IPS-18c (cell line): ENCODE measurements around the gene LPAR1.

Experiments
- H3K4me3 ChIP-seq: 2 replicates; pipeline ENCODE4 v1.7.0; 2013; ENCODE audit warnings: low read depth, mild to moderate bottlenecking, low read length, moderate library complexity; ENCODE audit not compliant: insufficient read depth
- H3K9me3 ChIP-seq: one replicate; pipeline ENCODE4 v1.6.1; 2013; ENCODE audit warnings: mild to moderate bottlenecking, low read length, moderate library complexity; ENCODE audit not compliant: control insufficient read depth, insufficient read depth

Gene LPAR1

DNA sequence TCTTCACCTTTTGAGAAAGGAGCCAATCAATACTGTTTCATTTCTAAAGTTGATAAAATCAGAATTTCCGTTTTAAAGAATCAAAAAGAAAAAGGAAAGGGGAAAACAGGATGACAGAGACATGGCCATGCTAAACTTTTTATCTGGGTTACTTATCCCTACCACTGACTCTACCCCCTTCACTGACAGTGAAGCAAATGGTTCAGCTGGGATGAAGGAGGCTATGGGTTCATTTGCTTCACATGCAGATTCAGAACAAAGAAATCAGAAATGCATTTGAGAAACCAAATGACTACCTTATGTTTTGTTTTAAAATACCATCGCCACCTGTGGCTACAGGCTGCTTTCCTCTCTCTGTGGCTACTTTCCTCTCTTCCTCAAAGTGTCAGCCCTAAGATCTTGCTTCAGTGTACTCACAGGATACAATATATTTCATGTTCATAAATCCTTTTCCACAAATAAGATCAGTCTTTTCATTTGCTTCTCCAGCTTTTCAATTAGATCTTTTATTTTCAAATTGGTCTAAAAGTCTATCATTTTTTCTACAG is 53.3 kb downstream of the LPAR1 start:
- Histone ChIP-seq H3K4me3 (no peak overlapping the region), H3K9me3 (no peaks in the 10 kb centered on the region)

DNA sequence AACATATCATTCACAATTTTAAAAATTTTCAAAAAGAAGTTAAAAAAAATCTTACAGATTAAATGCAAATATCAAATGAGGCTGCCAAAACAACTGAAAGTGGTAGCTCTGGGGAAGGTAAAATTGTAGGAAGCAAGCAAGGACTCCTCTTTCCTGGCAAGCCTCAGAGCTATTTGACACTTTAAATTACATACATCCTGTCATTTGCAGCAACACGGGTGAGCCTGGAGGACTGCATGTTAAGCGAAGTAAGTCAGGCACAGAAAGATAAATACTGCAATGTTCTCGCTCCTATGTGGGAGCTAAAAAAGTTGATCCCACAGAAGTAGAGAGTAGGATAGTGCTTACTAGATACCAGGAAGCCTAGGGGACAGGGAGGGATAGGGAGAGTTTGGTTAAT is 58.0 kb downstream of the LPAR1 start:
- no peak overlapping the region for H3K4me3 ChIP-seq
- no peaks in the 10 kb centered on the region for H3K9me3 ChIP-seq

DNA sequence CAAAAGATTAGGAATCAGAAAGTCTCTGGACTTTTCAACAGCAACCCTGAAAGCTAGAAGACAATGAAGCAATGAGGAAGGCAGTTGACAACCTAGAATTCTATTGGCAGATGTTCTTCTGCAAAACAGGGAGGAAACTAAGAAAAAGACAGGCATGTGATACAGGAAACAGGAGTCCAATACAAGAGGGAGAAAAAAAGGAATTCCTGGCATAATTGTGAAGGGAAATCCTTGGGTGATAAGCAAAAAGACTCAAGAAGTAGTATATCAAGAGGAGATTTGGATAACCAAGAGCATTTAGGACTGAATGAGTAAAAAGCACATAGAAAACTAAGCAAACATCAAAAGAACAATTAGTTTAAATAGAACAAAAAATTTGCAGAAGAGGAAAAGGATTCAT is 58.6 kb downstream of the LPAR1 start:
- no peak overlapping the region for H3K4me3 ChIP-seq
- no peaks in the 10 kb centered on the region for H3K9me3 ChIP-seq

DNA sequence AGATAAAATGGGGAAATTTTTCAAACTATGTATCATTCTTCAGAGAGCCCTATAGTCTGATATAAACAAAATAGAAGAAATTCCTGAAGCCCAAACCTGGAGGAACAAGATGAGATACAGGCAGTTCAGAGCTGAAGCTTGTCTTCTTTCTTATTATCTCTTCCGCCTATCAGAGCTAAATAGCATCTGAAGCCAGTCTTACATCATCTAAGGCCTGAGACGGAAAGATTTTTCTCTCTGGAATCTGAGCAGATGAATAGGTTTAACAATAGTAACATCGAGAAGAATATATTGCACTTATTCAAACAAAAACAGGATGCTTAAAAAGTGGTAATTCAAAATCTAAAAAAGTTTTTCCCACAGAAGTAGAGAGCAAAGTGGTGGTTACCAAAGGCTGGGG is 59.8 kb downstream of the LPAR1 start:
- Histone ChIP-seq H3K9me3 (no peaks in the 10 kb centered on the region), H3K4me3 (no peak overlapping the region)

DNA sequence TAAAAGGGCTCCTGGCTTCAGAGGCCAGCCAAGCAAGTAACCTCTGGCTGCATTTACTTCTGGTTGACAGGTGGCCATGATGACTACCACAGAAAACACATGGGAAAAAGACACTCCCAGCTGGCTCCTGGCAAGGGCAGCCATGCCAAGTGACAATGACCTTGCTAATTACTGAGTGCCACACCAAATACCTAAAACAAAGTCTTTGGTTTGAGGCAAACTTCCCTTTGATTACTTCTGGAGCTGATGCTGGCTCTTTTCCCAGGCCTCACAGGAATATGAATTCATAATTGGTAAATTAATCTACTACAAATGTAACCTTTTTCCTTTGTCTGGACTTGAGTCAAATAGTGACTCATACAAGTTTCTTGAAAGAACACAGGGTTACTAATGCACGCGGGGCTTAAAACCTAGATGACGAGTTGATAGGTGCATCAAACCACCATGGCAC is 61.0 kb downstream of the LPAR1 start:
- H3K9me3 ChIP-seq, result no peaks in the 10 kb centered on the region
- no peak overlapping the region for H3K4me3 ChIP-seq

DNA sequence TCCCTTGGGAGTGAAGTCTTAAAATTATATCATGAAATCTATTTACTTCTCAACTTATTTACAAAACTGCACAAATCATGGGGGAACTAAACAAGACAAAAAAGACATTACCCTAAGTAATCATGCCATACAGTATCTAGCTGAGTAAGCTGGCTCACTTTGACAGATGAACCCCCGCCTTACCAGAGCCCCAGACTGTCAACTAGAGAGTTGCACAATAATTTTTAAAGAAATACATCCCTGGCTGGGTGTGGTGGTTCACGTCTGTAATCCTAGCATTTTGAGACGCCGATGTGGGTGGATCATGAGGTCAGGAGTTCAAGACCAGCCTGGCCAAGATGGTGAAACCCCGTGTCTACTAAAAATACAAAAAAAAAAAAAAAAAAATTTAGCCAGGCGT is 62.3 kb downstream of the LPAR1 start:
- H3K4me3 ChIP-seq, result no peak overlapping the region
- H3K9me3 ChIP-seq, result no peaks in the 10 kb centered on the region

DNA sequence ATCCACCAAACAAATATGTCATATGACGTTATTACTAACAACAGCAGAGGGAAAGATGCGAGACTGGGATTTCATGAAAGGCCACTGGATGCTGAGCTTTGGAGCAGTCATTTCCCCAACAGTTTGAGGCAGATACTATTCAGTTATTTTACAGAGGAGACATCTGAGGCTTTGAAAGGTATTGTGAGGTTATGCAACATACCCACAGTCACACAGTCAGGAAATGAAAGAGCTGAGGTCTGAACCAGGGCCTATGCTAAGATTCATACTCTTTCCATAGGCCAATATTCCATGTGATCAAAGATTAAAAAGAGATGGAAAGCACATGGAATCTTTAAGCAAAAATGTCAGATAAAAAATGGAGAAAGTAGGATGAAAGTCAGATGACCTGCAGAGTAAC is 63.0 kb downstream of the LPAR1 start:
- Histone ChIP-seq H3K9me3 (no peaks in the 10 kb centered on the region), H3K4me3 (no peak overlapping the region)

DNA sequence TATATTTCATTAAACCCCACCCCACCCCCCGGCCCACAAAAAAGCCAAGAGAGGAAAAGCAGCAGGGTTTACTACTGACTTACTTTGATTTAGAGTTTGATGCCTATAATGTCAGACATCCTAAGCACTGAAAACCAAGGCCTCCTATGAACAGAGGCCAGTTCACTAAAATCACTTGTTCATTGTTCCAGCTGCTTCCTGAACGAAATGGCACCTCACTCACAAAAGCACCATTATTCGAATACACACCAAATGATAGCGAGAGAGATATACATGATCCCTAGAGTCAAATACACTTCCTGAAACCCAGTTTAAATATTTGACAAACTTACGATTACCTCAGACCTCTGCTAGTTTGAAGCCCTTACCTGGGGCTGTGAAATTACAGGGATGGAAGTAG is 66.6 kb downstream of the LPAR1 start:
- H3K4me3 ChIP-seq, result no peak overlapping the region
- H3K9me3 ChIP-seq, result no peaks in the 10 kb centered on the region

DNA sequence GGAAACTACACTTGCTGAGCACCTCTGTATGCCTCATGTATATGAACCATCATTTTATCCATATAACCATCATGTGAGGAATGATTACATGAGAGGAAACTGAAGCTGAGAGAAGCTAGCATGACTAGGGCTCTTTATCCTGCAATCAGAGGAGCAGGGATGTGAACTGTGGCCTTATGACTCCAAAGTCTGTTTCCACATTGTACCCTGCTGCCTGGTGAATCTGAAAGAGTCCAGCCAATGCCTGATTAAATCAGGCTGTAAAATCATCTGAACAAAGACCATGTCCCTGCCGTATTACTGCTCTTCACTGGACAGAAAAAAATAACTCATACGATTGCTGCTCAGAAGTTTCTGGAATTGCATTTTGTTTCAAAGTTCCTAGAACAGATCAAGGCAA is 67.0 kb downstream of the LPAR1 start:
- H3K4me3 ChIP-seq, result no peak overlapping the region
- H3K9me3 ChIP-seq, result no peaks in the 10 kb centered on the region

DNA sequence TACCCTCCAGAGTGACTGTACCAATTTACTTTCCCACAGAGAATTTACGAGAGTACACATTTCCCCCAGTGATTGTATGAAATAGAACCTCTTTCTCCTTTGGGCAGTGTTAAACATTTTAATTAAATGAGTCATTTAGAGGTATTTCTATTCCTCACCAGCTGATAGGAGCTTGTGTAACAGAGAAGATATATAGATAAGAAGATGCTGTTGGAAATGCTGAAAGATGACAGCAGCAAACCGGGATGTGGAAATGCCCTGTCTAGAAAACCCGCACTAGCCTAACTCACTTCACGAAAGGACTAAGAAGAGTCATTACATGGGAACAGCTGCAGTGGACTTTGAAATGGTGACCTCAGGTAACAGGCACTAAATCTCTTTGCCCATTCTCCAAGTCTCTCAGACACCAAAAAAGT is 68.3 kb downstream of the LPAR1 start:
- H3K9me3 ChIP-seq, result no peaks in the 10 kb centered on the region
- no peak overlapping the region for H3K4me3 ChIP-seq

DNA sequence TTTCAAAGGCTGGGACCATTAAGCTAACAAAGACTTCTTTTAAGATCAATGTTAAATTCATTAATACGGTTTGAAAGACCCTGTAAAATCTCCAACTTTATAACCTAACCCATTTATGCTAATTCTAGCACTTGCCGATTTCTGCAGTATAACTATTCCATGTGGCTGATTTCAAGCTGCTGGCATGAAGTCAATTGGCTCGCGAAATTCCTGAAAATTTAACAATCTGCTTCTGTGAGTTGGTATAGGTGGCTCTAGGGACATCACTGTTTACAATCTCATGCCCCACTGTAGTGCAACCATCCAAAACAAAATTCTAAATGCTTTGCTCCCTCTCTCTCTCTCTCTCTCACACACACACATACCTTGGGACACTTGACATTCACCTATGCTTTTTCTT is 70.2 kb downstream of the LPAR1 start:
- H3K4me3 ChIP-seq, result no peak overlapping the region
- no peaks in the 10 kb centered on the region for H3K9me3 ChIP-seq

DNA sequence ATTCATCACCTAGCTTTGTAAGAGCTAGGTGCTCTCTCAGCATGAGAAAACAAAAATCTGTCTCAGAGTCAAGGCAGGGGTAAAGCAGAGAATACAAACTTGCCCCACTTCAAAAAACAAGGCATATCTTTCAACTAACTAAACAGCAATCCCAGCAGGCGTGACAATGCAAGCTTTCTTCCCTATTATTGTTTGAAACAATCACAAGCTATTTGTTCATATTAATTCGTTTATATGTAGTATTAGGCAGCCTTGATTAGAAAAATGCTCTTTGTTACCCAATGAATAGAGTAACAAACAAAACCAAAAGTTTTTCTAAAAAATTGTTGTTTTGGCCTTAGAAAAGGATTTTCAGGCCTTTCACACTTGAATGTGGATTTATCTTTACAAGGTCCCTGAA is 71.1 kb downstream of the LPAR1 start:
- Histone ChIP-seq H3K4me3 (no peak overlapping the region), H3K9me3 (no peaks in the 10 kb centered on the region)

DNA sequence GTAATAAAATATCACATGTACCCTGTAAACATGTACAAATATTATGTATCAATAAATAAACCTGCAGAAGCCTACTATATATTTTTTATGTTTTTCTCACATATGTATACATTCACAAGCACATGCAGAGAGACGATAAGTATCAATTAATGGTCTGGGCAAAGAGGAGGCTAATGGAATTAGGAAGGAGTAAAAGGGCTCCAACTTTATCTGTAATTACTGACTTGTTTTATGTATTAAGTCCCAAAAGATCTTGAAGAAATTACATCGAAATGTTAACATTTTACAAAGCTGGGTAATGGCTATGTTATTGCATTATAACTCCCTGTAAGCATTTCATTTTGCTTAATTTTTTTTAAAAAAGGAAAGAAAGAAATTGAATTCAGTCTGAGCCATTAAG is 78.0 kb downstream of the LPAR1 start:
- no peaks in the 10 kb centered on the region for H3K9me3 ChIP-seq
- no peak overlapping the region for H3K4me3 ChIP-seq

DNA sequence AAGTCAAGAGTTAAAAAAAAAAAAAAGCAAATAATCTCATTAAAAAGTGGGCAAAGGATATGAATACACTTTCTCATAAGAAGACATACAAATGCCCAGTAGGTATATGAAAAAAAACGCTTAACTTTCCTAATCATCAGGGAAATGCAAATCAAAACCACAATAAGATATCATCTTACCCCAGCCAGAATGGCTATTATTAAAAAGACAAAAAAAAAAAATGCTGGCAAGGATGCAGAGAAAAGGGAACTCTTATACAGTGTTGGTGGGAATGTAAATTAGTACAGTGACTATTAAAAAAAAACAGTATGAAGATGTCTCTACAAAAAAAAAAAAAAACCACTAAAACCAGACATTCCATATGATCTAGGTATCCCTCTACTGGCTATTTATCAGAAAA is 79.4 kb downstream of the LPAR1 start:
- H3K9me3 ChIP-seq, result no peaks in the 10 kb centered on the region

DNA sequence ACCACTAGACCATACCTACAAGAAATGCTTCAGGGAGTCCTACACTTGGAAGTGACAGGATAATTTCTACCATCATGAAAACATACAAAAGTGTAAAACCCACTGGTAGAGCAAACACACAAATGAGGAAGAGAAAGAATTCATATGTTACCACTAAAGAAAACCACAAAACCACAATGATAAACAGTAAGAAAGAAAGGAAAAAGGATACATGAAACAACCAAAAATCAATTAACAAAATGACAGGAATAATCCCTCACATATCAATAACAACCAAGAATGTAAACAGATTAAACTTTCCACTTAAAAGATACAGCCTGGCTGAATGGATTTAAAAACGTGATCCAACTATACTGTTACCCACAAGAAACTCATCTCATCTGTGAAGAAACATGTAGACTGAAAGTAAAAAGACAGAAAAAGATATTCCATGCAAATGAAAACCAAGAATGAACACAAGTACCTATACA is 83.4 kb downstream of the LPAR1 start:
- H3K9me3 ChIP-seq, result no peaks in the 10 kb centered on the region

More for the DNA sequence above, 79.4 kb downstream of the LPAR1 start:
- no peak overlapping the region for H3K4me3 ChIP-seq

DNA sequence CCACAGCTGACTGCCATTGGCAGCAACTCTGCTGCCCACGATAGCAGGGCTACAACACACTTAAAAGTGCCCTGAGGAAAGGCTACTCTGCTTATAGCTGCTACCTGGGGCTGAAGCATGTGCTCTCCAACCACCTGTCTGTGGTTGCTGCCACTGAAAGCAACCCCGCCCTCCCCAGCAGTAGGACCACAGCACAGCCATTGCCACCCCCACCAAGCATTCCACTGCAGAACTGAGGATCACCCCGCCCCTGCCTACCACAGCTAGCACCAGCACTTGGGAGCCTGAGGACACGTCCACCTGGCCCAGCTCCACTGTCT is 85.8 kb downstream of the LPAR1 start:
- Histone ChIP-seq H3K9me3 (no peaks in the 10 kb centered on the region), H3K4me3 (no peak overlapping the region)

More for the DNA sequence above, 83.4 kb downstream of the LPAR1 start:
- no peak overlapping the region for H3K4me3 ChIP-seq

DNA sequence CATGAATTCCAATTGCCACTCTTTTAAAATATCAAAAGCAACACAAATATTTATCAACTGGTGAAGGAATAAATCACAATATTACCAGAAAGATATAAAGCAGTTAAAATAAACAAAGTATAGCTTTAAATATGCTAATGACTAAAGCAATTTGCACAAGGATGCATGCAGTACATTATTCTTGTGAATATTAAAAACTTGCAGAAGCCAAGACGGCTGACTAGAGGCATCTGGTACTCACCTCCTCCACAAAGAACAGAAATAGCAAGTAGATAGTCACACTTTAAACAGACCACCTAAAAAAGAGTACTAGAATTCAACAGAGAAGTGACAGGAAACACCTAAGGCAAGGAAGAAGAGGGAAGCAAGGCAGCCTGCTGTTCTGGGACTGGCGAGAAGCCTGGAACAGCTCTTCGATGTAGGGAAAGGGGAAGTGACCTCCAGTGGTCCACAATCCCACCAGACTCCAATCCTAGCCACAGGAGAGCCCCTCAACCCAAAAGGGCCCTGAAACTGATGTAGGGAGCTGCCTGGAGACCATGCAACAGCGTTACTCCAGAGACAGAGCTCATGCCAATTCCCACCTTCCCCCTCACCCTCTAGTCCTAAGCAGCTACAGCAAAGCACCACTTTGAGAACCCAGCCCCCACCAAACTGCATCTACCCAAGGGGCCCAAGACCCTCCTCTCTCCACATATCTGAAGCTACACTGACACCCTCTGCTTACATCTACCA is 86.3 kb downstream of the LPAR1 start:
- Histone ChIP-seq H3K4me3 (no peak overlapping the region), H3K9me3 (no peaks in the 10 kb centered on the region)

DNA sequence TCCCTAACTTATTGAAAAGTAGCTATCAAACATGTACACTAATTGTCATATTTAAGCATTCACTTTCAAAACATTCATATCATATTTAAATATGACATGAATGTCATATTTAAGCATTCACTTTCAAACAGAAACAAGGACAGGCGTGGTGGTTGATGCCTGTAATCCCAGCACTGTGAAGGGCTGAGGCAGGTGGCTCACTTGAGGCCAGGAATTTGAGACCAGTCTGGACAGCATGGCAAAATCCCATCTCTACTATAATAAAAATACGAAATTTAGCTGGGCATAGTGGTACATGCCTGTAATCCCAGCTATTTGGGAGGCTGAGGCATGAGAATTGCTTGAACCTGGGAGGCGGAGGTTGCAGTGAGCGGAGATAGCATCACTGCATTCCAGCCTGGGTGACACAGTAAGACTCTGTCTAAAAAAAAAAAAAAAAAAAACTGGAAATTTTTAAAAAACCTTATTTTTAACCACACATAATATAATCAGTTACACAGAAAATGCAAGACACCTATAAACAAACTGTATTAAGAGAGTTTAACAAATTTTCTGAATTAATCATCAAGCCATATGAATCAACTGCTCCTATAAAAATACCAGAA is 88.1 kb downstream of the LPAR1 start:
- Histone ChIP-seq H3K4me3 (no peak overlapping the region), H3K9me3 (no peaks in the 10 kb centered on the region)
